GM12865 (cell line): ENCODE measurements around the gene SIDT2.
A peak's percentile ranks its signal among the peaks of the same experiment; 100 is the strongest.
"Not testable (repeated sequence)": the region's sequence is repeated elsewhere in the genome, so short reads cannot be mapped to it uniquely, and the experiment has no call there.

Experiments
- DNase-seq: peaks from one replicate; pipeline ENCODE4 v3.0.0; 2010; ENCODE audit warnings: low read depth
- H3K4me3 ChIP-seq: 2 replicates; pipeline ENCODE4 v1.5.1; 2011; ENCODE audit warnings: mild to moderate bottlenecking, low read depth, low read length, control low read depth
- TF ChIP-seq, protein P1 (sequence below): IDR thresholded peaks from 2 replicates; pipeline ENCODE4 v1.5.1; 2011; ENCODE audit warnings: low read length, control low read depth, low read depth, inconsistent platforms; ENCODE audit not compliant: insufficient read depth; ENCODE audit errors: missing control alignments

Gene SIDT2

GRCh38 chr11:117180020-117180419 is 1.5 kb downstream of the SIDT2 start:
- DNase-seq: no peak
- TF ChIP-seq, protein P1, sequence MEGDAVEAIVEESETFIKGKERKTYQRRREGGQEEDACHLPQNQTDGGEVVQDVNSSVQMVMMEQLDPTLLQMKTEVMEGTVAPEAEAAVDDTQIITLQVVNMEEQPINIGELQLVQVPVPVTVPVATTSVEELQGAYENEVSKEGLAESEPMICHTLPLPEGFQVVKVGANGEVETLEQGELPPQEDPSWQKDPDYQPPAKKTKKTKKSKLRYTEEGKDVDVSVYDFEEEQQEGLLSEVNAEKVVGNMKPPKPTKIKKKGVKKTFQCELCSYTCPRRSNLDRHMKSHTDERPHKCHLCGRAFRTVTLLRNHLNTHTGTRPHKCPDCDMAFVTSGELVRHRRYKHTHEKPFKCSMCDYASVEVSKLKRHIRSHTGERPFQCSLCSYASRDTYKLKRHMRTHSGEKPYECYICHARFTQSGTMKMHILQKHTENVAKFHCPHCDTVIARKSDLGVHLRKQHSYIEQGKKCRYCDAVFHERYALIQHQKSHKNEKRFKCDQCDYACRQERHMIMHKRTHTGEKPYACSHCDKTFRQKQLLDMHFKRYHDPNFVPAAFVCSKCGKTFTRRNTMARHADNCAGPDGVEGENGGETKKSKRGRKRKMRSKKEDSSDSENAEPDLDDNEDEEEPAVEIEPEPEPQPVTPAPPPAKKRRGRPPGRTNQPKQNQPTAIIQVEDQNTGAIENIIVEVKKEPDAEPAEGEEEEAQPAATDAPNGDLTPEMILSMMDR: no peak
- peak overlapping the region; percentile 88 for H3K4me3 ChIP-seq

DNA sequence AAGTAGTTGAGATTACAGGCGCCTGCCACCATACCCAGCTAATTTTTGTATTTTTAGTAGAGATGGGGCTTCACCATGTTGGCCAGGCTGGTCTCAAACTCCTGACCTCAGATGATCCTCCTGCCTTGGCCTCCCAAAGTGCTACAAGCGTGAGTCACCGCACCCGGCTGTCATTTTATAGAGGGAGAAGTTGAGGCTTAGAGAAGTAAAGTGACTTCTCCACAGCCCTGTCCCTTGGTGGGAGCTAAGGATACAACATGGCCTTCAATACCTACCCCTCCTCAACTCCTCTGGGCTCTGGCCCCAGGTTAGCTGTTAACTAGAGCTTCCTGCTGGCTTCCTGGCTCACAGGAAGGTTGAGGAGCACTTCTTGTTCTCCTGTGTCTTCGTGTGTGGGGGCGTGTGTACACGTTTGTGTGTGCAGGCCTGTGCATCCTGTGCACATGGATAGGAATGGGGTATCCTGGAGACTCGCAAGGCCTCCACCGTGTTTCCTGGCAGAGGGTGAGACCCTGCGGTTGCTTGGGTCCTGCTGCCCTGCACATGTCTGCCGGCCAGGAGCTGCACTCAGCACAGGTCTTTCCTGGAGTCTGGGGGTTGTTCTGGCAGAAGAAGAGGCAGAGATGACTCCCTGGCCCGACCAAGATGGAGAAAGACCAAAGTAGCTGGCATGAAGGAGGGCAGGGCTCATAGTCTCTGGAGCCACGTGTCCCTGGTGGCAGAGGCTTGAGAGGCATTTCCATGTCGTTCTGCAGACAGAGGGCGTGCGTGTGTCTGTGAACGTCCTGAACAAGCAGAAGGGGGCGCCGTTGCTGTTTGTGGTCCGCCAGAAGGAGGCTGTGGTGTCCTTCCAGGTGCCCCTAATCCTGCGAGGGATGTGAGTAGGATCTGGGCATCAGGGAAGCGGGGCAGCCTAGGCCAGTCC is 2.4 kb downstream of the SIDT2 start:
- H3K4me3 ChIP-seq: no peak overlapping the region
- peak; percentile 91 for DNase-seq
- TF ChIP-seq, protein P1: peak; percentile 91

DNA sequence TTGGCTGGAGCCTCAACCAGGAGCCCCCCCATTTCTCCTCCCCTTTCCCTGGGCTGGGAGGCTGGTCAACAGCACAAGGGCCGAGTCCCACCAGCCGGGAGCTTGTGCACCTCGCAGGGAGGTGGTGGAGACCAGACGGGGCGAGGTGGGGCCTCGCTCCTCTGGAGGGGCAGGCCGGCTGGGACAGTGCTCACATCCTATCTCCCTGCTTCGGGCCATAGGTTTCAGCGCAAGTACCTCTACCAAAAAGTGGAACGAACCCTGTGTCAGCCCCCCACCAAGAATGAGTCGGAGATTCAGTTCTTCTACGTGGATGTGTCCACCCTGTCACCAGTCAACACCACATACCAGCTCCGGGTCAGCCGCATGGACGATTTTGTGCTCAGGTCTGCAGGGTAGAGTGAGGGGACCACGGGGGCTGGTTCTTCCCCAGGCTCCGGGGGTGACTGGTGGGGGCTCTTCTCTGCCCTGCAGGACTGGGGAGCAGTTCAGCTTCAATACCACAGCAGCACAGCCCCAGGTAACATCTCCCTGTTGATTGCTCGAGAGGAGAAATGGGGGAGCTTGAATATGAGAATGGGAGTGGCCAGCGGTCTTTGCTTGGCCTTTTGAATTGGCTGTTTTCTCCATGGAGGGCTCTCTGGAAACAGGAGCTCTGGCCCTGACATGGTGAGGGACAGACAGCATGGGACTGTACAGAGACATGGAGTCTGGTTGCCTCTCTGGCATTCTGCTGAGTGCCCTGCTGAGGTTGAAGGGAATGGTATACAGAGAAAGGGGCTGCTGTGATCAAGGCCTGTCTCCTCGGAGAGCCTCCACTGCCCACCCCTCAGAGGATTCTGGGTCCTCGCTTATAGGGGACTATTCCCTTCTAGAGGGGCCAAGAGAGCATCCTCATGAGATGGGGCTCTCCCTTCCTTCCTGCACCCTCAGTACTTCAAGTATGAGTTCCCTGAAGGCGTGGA is 3.3 kb downstream of the SIDT2 start:
- DNase-seq: peak; percentile 1
- no peak overlapping the region for H3K4me3 ChIP-seq
- TF ChIP-seq, protein P1: no peak

GRCh38 chr11:117182551-117182935 is 4.0 kb downstream of the SIDT2 start:
- peak; percentile 0 for DNase-seq
- no peak overlapping the region for H3K4me3 ChIP-seq
- TF ChIP-seq, protein P1: no peak

GRCh38 chr11:117183178-117183577 is 4.6 kb downstream of the SIDT2 start:
- DNase-seq, H3K4me3 ChIP-seq: not testable (repeated sequence)

GRCh38 chr11:117183724-117184349 is 5.3 kb downstream of the SIDT2 start:
- TF ChIP-seq, protein P1: no peak
- DNase-seq: no peak
- H3K4me3 ChIP-seq: no peak overlapping the region

DNA sequence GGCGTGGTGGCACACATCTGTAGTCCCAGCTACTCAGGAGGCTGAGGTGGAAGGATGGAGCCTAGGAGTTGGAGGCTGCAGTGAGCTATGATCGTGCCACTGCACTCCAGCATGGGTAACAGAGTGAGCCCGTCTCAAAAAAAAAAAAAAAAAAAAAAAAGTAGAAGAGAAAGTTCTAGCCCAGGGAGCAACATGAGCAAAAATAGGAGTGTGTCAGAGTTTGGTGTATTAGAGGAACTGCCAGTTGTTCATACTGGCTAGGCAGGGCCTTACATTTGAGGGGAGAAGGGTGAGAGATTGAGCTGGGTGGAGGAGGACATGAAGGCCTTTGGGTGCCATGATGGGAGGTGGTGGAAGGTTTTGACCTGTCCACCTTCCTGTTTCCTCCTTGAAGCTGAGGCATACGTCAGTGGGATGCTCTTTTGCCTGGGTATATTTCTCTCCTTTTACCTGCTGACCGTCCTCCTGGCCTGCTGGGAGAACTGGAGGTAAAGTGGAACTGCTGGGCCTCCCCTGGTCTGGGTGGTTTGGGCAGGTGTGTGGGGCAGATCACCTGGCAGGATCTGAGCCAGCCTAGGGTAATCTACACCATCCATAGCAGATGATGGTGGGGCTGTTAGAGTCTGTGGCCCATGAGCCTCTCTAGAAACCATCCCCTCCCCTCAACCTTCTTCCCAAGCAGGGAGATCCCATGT is 7.3 kb downstream of the SIDT2 start:
- H3K4me3 ChIP-seq: no peak overlapping the region
- TF ChIP-seq, protein P1: no peak
- DNase-seq: peak; percentile 57
